Natural killer cell (primary cell): ENCODE measurements around the gene SNRPA. TPM values are rescaled to one million over a fixed set of nuclear protein-coding genes. Genes with fewer than 3 reads are reported as not detected.
A peak's percentile ranks its signal among the peaks of the same experiment; 100 is the strongest.

ENCODE experiments used
- ATAC-seq, 3 donors: fragments of 150-1000 bp in 2 of 3; fragments of 200-7000 bp in 1 of 3; cut with Tn5 transposase; 1 replicate in 1 of 3; 2 replicates in 2 of 3; pipeline ENCODE4 v1.10.0; 2021; ENCODE audit warnings: mild to moderate bottlenecking in 2 of 3, moderate library complexity in 2 of 3
- DNase-seq, 2 donors: peaks; one replicate each; pipeline versions ENCODE4 v3.0.0 to v3.0.0-alpha.2; 2013 to 2021; ENCODE audit warnings: mixed read lengths in 1 of 2
- H3K27ac ChIP-seq: one replicate; pipeline ENCODE4 v1.5.1; 2013; ENCODE audit warnings: mild to moderate bottlenecking, low read length
- H3K27me3 ChIP-seq: one replicate; pipeline ENCODE4 v1.6.1; 2013; ENCODE audit warnings: low read length; ENCODE audit not compliant: control insufficient read depth, insufficient read depth
- H3K36me3 ChIP-seq: one replicate; pipeline ENCODE4 v1.6.1; 2013; ENCODE audit warnings: low read length; ENCODE audit not compliant: control insufficient read depth, insufficient read depth
- H3K4me1 ChIP-seq: one replicate; pipeline ENCODE4 v1.6.1; 2013; ENCODE audit warnings: low read length; ENCODE audit not compliant: control insufficient read depth, insufficient read depth
- H3K4me3 ChIP-seq: one replicate; pipeline ENCODE4 v1.5.1; 2013; ENCODE audit warnings: low read length
- H3K9me3 ChIP-seq: one replicate; pipeline ENCODE4 v1.6.1; 2013; ENCODE audit warnings: low read length; ENCODE audit not compliant: control insufficient read depth, insufficient read depth
- H3K27ac Mint-ChIP-seq, 2 donors: one replicate each; pipeline ENCODE4 v1.8.0; 2022; ENCODE audit warnings: mild to moderate bottlenecking in 2 of 2, mixed read lengths in 2 of 2, moderate library complexity in 1 of 2
- H3K27me3 Mint-ChIP-seq, 2 donors: one replicate each; pipeline ENCODE4 v1.8.0; 2022; ENCODE audit warnings: low read depth in 2 of 2, mixed read lengths in 2 of 2
- H3K36me3 Mint-ChIP-seq: one replicate; pipeline ENCODE4 v1.8.0; 2022; ENCODE audit warnings: mixed read lengths
- H3K4me1 Mint-ChIP-seq, 2 donors: one replicate each; pipeline ENCODE4 v1.8.0; 2022; ENCODE audit warnings: mixed read lengths in 2 of 2
- H3K4me3 Mint-ChIP-seq: one replicate; pipeline ENCODE4 v1.8.0; 2022; ENCODE audit warnings: mild to moderate bottlenecking, moderate library complexity, mixed read lengths
- H3K9me3 Mint-ChIP-seq, 2 donors: one replicate each; pipeline ENCODE4 v1.8.0; 2022; ENCODE audit warnings: mixed read lengths in 2 of 2
- WGBS: methylation state at CpG from one replicate; pipeline ENCODE4 v1.1.7; 2013; ENCODE audit warnings: missing lambda C conversion rate; ENCODE audit not compliant: insufficient coverage; 5-methylcytosine and 5-hydroxymethylcytosine counted together
- intact Hi-C: fragments of 100-400 bp; cut with micrococcal nuclease; formaldehyde crosslinking; loops from one replicate; pipeline ENCODE4 v1.14.2; 2022
- total RNA-seq, 4 donors: library from RNA; stranded (reverse); fragments of 120-200 nt in 1 of 4; gene quantifications; one replicate each; pipeline versions ENCODE4 v1.2.3 to v1.2.4, GENCODE V29; 2013 to 2022
- TF ChIP-seq, protein P1 (sequence below): fragments of 200-600 bp; IDR thresholded peaks from one replicate; pipeline ENCODE4 v1.8.0; 2022; ENCODE audit warnings: antibody characterized with exemption

The SNRPA gene
- total RNA-seq, 3 donors from 2014 or later (not counting 1 experiment from before 2014, with no cell fraction given): 56.2 to 65.9 (median 60.9) TPM

DNA sequence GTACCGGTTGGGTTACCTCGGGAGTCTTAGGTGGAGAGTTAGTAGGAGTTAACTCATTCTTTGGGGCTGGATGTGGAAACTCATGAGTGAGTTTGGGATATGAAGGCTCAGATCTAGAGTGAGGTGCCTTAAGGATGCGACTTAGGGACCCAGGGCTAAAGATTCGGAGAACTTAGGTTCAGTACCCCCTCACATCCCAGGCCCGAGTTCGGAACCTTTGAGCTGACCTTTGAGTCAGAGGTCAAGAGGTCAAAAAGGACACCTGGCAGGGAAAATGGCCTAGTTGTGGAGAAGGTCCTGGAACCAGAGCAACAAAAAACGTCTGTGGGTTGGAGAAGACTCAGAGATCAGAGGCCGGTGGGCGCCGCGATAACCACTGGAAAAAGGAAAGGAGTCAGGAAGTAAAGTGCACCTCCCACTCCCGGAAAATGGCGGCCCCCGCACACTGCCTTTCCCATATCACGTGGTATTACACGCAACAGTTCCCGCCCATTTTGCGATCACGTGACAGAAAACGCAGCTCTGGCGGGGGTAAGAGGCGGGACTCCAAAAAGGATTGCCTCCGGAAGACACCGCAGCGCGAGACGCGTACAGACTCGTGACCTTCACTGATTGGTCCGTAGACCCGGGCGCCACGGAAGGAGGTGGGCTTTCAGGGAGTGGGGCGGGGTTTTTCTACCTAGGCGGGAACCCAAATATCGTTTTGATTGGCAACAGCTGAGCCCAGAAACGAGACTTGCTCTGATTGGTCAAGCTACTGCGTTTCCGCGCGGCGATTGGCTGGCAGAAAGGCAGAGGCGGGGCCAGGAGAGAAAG, 737 bp upstream of the SNRPA start, which contains the start of gene ACTMAP:
Gene ACTMAP, minus strand, starts transcription at position 420 of the 816 bp plus-strand sequence. CDS start 674 bp downstream, outside the sequence.
- Histone ChIP-seq H3K4me3 (peak within 1 kb of the TSS; percentile 73), H3K36me3 (peaks cover 2% of the 10 kb centered on the region), H3K27me3 (no peaks in the 10 kb centered on the region), H3K27ac (peak within 1 kb of the TSS; percentile 92), H3K4me1 (peaks cover 52% of the 10 kb centered on the region), H3K9me3 (no peaks in the 10 kb centered on the region)
- TF ChIP-seq, protein P1, sequence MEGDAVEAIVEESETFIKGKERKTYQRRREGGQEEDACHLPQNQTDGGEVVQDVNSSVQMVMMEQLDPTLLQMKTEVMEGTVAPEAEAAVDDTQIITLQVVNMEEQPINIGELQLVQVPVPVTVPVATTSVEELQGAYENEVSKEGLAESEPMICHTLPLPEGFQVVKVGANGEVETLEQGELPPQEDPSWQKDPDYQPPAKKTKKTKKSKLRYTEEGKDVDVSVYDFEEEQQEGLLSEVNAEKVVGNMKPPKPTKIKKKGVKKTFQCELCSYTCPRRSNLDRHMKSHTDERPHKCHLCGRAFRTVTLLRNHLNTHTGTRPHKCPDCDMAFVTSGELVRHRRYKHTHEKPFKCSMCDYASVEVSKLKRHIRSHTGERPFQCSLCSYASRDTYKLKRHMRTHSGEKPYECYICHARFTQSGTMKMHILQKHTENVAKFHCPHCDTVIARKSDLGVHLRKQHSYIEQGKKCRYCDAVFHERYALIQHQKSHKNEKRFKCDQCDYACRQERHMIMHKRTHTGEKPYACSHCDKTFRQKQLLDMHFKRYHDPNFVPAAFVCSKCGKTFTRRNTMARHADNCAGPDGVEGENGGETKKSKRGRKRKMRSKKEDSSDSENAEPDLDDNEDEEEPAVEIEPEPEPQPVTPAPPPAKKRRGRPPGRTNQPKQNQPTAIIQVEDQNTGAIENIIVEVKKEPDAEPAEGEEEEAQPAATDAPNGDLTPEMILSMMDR: no peak
- H3K4me1 Mint-ChIP-seq: peaks cover 43 to 53% of the 10 kb centered on the region in 2 donors
- peak within 1 kb of the TSS; percentile 99 for H3K4me3 Mint-ChIP-seq
- intact Hi-C loops: loop anchor here (1.0 to 2.0 kb wide), 5 partner anchors 28 to 87 kb away; partner anchors contain the start of genes NUMBL and RAB4B
- H3K27me3 Mint-ChIP-seq: no peaks in the 10 kb centered on the region
- WGBS: under 1% methylated on average over 43 of the region's 43 CpGs
- no peaks in the 10 kb centered on the region for H3K36me3 Mint-ChIP-seq
- ATAC-seq (peak; percentile 87 to 96 (median 88)), DNase-seq (peak; percentile 100)
- peak within 1 kb of the TSS; percentile 92 to 95 for H3K27ac Mint-ChIP-seq
- no peaks in the 10 kb centered on the region for H3K9me3 Mint-ChIP-seq

DNA sequence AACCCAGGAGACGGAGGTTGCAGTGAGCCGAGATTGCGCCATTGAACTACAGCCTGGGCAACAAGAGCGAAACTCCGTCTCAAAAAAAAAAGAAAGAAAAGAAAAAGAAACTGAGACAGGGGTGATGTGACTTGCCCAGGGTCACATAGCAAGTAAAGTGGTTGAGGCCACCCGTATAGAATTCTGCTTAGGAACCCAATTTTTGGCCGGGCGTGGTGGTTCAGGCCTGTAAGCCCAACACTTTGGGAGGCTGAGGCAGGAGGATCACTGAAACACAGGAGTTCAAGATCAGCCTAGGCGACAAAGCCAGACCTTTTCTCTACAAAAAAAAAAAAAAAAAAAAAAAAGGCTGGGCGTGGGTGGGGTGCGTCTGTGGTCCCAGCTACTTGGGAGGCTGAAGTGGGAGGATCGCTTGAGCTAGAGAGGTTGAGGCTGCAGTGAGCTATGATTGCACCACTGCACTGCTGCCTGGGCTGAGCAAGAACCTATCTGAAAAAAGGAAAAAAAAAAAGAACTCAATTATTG, 1.3 kb downstream of the SNRPA start:
- no peaks in the 10 kb centered on the region for H3K27me3 Mint-ChIP-seq
- Histone ChIP-seq H3K9me3 (no peaks in the 10 kb centered on the region), H3K4me3 (peak overlapping the region; percentile 73), H3K27ac (peak overlapping the region; percentile 88), H3K36me3 (peaks cover 6% of the 10 kb centered on the region), H3K4me1 (peaks cover 73% of the 10 kb centered on the region), H3K27me3 (no peaks in the 10 kb centered on the region)
- TF ChIP-seq, protein P1: no peak
- no peaks in the 10 kb centered on the region for H3K36me3 Mint-ChIP-seq
- no peaks in the 10 kb centered on the region for H3K9me3 Mint-ChIP-seq
- peak overlapping the region; percentile 92 to 95 for H3K27ac Mint-ChIP-seq
- intact Hi-C loops: no loop called here
- peak overlapping the region; percentile 99 for H3K4me3 Mint-ChIP-seq
- WGBS: 75% methylated on average over 11 of the region's 12 CpGs
- DNase-seq (peak in 1 of 2 donors; percentile 38), ATAC-seq (no peak)
- peaks cover 58 to 66% of the 10 kb centered on the region in 2 donors for H3K4me1 Mint-ChIP-seq

DNA sequence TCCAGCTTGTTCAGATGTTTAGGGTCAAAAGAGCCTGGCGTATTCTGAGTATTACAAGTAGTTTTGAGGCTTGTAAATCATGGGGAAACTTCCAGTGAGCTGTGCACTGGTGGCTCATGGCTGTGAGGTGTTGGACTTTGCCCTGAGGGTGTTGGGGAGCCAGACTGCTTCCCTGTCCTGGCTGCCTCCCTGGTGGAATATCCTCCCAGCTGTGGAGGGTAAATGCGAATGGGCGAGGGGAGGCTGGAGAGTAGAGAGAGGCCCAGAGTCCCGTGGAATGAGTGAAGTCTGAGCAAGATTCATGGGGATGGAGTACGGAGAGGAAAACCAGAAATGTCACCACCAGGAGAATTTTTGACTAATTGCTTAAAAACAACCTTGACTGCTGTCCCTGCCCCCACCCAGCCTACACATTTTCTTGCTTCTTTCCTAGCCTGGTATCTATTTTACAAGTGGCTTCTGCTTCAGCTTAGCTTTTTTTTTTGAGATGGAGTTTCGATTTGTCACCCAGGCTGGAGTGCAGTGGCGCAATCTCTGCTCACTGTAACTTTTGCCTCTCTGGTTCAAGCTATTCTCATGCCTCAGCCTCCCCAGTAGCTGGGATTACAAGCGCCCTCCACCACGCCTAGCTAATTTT, 3.7 kb downstream of the SNRPA start:
- DNase-seq: peak in 1 of 2 donors; percentile 54
- WGBS: 60% methylated on average over 9 of the region's 9 CpGs
- peaks cover 22% of the 10 kb centered on the region for H3K36me3 ChIP-seq
- H3K4me3 Mint-ChIP-seq: peak overlapping the region; percentile 69
- intact Hi-C loops: no loop called here
- H3K27ac ChIP-seq: peak overlapping the region; percentile 17
- no peak overlapping the region for H3K4me3 ChIP-seq
- TF ChIP-seq, protein P1: no peak
- H3K27me3 Mint-ChIP-seq: no peaks in the 10 kb centered on the region
- ATAC-seq: no peak
- H3K4me1 ChIP-seq: peaks cover 66% of the 10 kb centered on the region
- no peaks in the 10 kb centered on the region for H3K9me3 Mint-ChIP-seq
- H3K4me1 Mint-ChIP-seq: peaks cover 53 to 55% of the 10 kb centered on the region in 2 donors
- H3K9me3 ChIP-seq: no peaks in the 10 kb centered on the region
- peak overlapping the region; percentile 74 to 86 for H3K27ac Mint-ChIP-seq
- H3K27me3 ChIP-seq: no peaks in the 10 kb centered on the region
- H3K36me3 Mint-ChIP-seq: peaks cover 4% of the 10 kb centered on the region
